CD1c-positive myeloid dendritic cell (primary cell): ENCODE measurements around the gene CHD5.

Source experiments
- DNase-seq: peaks from one replicate; pipeline ENCODE4 v3.0.0-alpha.2; 2016; ENCODE audit errors: extremely low spot score

Gene CHD5

DNA sequence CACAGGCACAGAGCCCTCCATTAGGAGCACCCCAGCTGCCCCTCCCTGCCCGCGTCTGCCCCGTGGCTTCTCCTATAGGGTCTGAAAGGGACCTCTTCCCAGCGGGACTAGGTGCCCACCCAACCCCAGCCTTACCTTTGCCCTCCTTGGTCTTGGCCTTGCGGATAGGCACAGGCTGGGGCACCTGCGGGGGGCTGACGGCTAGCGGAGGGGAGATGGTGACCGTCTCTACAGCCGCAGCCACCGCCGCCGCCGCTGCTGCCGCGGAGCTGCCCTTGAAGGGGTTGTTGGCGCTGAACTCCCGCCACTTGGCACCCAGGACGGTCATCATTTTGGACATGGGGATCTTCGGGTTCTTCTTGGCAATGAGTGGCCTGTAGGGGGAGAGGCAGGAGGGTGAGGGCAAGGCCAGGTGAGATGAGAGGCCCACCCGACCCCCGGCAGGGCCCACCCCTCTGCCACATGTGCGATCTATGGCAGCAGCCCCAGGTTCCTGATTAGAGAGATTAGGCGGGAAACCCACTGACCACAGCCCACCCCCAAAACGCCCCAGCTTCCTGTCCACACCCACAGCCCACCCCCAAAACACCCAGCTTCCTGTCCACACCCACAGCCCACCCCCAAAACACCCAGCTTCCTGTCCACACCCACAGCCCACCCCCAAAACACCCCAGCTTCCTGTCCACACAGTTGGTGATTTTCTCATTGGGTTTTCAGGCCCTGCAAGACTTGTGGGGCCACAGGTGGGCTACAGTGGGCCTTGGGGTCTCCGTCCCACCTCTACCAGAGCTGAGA lies 25.4 kb downstream of the CHD5 start:
- DNase-seq, result no peak

DNA sequence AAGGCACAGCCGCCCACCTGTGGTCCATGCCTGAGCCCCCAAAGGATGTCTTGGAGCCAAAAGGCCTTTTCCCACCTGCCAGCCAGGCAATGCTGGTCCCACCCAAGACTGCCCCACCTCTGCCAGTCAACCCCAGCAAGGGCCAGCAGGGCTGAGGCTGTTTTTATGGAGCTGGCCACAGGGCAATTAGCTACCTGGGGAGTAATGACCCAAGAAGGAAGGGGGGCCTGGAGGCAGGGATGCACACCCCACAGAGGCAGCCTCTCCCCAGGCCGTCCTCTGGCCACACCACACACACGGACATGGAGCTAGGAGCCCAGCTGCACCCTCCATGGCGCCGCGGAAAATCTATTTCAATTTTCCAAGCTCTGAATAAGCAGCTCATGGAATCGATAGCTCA lies 27.2 kb downstream of the CHD5 start:
- DNase-seq, result no peak

DNA sequence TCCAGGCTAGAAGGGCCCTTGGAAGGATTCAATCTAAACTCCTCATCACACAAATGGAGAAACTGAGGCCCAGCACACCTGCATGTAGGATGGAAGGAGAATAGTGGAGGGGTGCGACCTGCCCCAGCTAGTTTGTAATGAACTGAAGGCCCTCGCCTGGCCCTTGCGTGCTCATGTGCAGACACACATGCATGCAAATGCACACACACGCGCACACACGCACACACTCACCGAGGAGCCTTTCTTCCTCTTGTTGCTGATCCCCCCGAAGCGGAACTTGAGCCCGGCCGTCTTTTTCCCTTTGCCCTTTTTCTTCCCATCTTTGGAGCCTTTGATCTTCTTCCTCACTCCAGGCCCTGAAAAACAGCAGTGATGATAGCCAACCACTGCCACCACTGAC lies 27.9 kb downstream of the CHD5 start:
- no peak for DNase-seq

DNA sequence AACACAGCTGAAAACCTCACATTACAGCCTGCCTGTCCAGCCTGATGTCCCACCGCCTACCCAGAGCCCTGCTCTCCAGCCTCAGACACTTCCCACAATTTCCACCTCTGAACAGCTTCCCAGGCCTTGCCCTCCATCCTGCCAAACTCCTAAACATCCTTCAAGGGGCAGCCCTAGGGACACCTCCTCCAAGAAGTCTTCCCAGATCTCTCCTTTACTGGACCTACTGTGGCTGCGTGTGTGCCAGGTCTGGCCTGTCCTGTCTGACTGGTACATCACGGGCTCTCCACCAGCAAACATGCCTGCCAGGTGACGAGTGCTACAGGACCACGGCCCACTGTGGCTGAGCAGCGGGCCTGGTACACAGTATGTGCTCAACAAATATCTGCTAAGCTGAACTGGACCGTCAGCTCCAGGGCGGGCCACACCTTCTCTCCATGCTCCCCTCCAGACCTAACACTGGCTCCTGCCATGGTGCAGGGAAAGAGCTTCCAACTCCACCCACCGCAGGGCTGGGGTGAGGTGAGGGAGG lies 28.8 kb downstream of the CHD5 start:
- DNase-seq, result no peak

DNA sequence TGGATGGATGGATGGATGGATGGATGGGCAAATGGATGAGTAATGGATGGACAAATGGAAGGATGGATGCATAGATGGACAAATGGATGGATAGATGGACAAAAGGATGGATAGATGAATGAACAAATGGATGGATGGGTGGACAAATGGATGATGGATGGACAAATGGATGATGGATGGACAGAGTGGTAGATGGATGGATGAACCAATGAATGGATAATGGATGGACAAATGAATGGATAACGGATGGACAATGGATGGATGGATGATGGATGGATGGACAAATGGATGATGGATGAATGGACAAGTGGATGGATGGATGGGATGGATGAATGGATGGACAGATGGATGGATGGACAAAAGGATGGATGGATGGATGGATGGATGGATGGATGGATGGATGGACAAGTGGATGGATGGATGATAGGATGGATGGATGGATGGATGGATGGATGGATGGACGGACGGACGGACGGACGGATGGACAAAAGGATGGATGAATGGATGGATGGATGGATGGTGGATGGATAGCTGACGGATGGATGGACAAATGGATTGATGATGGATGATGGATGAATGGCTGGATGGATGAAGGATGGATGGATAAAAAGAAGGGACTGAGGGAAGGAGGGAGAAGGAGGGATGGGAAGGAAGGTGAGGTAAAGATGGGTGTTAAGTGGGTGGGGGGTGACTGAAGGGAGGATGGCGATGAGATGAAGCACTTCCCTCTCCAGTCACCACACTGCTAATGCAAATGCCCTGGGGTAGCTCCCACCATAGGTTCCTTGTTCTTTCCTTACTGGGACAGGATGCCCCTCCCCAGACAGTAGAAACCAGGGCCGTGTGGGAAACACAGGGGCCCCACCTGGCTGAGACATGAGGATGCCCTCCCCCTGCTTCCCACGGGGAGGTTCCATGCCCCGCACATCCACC lies 29.8 kb downstream of the CHD5 start:
- DNase-seq, result no peak

DNA sequence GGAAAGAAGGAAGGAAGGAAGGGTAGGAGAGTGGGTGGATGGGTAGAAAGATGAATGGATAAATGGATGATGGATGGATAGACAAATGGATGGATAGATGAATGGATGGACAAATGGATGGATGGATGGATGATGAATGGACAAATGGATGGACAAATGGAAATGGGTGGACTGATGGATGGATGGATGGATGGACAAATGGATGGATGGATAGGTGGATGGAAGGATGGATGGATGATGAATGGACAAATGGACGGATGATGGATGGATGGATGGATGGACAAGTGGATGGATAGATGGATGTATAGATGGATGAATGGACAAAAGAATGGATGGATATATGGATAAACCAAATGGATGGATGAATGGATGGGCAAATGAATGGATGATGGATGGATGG lies 30.5 kb downstream of the CHD5 start:
- no peak for DNase-seq

DNA sequence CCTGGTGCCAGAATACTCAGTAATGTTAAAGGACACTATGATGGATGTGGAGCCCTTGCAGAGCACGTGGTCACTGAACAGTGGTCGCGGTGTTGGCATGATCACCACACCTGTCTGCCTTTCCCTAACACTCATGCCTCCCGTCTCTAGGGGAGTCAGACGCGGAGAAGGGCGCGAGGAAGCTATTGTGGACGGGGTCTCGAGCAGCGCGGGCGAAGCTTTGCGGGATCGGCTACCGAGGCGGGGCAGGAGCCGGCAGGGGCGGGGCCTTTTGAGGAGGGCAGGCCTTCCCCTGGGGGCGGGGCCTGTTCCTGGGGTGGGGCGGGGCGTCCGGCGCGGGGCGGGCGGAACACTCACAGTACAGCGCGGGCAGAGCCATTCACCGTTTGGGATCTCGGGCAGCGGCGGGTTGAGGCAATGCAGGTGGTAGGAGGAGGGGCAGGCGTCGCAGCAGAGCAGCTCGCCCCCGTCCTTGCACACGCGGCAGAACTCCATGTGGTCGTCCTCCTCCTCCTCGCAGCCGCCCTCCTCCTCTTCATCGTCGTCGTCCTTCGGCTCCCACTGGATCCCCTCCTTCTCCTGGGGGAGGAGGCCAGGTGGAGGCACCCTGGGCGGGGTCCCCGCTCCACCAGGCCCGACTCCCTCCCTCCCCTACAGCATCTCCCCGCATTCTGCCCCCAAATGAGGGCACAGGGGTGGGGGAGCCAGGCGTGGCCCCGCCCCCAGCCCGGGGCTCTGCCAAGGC lies 31.5 kb downstream of the CHD5 start:
- peak; percentile 61 for DNase-seq

DNA sequence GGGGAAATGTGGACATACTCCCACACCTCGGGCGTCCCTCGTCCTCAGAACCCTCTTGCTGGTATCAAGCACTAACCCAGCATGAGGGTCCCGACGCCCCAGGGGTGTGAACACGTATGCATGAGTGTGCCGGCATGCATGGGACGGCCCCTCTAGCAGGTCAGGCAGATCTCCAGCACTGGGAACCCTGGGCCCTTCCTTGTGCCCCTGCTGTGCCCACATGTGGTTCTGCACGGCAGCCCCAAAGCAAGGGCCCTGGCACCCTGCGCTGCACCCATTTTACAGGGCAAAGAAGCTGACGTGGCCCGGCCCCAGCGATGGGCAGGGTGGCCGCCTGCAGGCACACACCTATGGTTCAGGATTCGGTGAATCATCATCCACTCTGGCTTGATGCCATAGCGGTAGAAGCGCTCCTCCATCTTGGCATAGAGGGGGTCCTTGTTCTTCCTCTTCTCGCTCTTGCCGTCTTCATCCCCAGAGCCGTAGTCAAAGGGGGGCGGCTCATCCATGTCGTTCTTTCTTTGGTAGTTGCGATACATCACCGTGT lies 34.2 kb downstream of the CHD5 start:
- no peak for DNase-seq

DNA sequence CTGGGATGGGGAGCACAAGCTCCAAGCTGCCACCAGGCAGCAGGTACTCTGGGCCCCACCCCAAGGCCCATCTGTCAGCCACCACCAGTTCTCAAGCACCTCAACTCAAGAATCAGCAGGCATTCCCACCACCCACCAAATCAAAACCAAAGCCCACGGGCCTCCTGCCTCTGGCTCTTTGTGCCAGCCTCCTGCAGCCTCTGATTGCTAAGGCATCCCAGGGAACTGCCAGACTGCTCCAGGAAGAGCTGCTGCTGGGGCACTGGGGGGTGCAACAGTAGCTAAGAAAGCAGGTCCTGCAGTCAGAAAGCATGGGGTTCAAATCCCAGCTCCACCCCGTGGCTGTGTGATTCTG lies 34.7 kb downstream of the CHD5 start:
- no peak for DNase-seq

DNA sequence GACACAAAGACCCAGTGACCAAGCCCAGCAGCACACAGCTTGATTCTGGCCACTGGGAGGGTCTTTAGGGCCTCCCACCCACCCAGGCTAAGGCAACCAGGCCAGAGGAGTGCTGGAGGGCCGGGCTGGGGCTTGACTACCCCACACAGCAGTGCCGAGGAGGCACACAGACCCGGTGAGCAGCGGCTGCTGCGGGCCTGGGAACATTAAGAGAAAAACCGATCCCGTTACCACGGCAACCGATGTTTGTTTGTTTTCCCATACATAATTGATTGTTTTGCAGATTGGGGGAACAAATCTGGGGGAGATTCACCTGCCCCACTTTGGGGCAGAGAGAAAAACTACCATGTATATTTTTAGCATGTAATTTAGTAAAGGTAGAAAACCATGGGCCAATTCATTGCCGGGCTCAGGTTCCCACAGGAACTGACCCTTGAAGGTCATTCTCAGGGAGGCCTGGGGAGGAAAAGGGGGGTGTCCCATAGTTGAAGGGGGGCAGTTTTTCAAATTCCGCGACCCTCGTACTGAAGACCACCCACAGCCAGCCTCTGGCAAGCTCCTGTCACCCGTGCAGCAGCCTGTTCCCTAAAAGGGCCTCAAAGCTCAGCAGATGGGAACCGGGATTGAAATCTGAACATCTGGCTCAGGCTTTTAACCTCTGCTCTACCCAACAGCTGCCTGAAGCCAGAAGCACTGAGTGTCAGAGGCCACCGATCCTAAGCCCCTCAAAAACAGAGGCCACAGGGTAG lies 35.3 kb downstream of the CHD5 start:
- DNase-seq, result no peak

DNA sequence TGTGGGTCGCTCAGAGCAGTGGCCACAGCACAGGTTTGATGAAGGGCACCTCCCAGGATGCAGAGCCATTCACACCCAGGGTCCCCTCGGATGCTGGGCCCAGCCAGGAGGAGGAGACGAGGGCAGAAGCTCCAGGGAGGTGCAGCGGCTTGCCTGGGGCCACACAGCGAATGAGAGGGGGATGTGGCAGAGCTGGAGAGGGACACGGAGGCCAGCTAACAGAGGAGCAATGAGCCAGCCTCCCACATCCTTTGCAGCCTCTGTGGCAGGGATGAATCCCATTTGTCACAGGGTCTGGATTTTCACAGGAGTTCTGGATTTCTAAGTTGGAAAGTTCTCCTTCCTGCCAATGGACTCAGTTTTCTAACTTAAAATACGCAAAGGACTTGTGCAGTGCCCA lies 35.9 kb downstream of the CHD5 start:
- DNase-seq, result no peak

DNA sequence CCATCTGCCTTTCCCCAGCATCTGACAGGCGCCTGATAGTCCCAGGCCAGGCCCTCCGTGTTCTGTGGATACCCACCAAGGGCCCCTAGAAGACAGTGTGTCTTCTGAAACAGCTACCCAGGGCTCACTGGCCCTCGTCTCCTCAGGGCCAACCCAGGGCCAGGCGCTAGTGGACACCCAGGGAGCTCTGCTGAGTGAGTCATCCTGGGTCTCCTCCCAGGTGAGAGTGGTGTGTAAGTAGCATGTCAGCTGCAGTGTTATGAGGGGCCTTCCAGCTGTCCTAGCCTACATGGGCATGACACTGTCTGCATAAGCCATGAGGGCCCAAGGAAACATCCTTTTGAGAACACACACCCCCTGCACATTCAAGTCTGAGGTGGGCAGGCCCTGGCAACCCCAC lies 36.7 kb downstream of the CHD5 start:
- DNase-seq, result no peak

DNA sequence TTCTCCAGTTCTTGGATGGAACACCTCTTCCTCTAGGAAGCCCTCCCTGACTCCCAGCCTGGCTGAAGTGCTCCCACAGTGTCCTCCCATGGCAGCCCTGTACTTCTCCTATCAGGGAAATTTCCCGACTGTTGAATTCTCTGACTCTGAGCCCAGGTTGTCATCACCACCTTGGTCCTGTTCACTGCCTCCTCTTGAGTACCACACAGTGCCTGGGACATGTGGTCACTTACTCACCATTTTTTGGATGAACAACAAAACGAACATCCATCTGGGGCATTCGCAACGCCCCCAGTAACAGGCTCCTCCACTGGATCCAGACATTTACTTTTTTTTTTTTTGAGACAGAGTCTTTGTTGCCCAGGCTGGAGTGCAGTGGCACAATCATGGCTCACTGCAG lies 37.4 kb downstream of the CHD5 start:
- DNase-seq, result no peak

DNA sequence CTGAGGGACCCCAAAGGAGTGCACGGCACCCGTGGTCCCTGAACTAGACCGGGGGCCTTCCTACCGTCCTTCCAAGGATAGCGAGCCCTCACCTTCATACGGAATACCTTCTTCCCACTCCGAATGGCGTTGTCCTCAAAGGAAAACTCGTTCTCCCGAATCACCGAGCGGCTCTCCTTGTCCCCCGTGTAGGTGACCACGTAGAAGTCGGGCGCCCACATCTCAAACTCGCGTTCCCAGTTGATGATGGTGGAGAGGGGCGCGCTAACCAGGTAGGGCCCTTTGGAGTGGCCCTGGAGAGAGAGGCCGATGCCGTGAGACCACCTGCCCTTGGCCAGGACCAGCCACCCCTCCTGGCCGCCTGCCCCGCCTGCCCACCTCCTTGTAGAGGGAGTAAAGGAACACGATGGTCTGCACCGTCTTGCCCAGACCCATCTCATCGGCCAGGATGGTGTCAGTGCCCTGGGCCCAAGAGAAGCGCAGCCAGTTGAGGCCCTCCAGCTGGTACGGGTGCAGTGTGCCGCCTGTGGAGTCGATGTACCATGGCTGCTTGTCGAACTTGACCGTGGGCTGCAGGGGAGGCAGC lies 38.0 kb downstream of the CHD5 start:
- no peak for DNase-seq

DNA sequence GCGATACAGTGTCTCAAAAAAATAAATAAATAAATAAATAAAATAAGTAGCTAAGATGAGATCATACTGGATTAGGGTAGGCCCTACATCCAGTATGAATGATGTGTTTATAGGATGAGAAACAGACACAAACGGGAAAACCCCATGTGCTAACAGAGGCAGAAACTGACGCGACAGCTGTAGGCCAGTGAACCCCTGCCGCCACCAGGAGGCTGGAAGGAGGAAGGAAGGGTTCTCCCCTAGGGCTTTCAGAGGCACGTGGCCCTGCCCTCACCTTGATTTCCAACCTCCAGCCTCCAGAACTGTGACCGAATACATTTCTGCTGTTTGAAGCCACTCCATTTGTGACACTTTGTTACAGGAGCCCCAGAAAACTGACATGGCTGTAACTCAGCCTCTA lies 38.5 kb downstream of the CHD5 start:
- DNase-seq, result peak; percentile 11

DNA sequence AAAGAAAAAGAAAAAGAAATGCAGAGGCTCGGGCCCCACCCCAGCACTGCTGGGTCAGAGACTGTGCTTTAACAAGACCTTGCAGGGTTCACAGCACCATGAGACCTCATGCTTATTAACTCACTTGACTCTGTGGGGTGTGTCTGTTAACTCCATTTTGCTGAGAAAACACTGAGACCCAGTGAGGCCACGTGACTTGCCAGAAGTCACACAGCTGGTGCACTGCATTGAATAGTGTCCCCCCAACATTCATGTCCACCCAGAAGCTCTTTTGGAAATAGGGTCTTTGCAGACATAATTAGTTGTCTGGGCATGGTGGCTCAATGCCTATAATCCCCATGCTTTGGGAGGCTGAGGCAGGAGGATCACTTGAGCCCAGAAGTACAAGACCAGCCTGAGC lies 39.7 kb downstream of the CHD5 start:
- DNase-seq, result no peak

DNA sequence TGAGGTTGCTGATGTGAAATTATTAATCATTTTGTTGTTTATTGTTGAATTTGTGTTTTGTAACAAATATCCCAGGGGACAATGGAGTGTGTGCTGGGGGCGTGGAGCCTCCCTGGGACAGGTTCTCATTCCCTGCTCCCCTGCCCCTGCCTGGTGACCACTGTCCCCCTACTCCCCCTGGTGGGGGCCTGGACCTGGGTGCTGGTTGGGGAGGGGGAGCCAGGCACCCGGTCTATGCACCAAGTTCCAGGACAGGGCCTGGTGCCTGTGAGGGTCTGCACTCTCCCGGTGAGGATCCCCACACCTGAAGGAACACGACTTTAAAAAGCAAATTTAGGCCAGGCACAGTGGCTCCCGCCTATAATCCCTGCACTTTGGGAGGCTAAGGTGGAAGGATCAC lies 42.4 kb downstream of the CHD5 start:
- no peak for DNase-seq

DNA sequence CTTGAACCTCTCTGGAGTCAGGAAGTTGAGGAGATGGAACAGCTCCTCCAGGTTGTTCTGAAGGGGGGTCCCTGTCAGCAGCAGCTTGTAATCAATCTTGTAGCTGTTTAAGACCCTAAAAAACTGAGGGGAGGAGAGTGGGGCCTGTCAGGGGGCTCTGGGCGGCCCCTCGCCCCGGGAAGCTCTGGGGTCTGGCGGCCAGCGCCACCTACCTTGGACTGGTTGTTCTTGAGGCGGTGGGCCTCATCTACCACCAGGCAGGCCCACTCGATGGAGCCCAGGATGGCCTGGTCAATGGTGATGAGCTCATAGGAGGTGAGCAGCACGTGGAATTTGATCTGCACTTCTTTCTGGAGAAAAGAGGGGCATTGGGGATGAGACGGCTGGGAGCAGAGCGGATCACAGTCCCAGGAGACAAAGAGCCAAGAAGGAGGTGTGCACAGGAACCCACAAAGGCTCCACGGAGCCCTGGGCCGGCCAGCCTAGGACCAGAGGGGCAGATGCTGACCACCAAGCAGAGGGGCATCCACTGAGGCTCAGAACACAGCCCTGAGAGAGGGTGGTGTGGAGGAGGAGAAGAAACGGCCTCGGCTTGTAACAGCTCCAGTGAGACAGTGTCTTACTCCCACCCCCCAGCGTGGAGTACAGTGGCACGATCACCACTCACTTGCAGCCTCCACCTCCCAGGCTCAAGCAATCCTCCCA lies 43.5 kb downstream of the CHD5 start:
- no peak for DNase-seq

DNA sequence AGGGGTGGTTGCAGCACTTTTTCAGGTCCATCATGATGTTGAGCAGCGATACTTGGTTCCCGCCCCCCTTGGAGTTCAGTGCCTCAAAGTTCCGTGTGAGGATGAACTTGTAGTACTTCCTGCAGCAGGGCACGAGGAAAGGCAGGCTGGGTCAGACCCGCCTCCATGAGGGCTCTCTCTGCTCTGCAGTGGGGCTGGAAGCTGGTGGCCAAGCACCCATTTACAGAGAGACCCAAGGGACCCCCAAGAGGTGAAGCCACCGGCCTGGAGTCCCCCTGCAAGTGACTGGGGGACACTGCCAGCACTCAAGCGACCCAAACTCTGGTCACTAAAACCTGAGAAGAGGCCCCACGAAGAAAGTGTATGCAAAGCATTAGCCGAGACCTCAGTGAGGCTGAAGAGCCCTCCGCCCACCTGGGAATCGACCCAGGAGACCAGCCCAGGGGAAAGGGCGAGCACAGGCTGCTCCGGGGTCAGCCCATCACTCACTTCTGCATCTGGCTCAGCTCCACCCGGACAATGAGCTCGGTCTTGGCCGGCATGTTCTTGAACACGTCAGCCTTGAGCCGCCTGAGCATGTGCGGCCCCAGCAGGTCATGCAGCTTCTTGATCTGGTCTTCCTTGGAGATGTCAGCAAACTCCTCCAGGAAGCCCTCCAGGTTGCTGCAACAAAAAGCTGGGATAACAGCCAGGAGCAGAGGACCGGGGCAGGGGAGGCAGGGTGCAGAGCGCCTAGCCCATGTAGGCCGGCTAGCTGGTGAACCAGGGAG lies 45.2 kb downstream of the CHD5 start:
- DNase-seq, result no peak
